Measurements from ENCODE around the gene WEE2. TPM values are rescaled to one million over a fixed set of nuclear protein-coding genes. Genes with fewer than 3 reads are reported as not detected.

The WEE2 gene
- total and polyA plus RNA-seq, 2 of the 13 experiments (the other 11 are each of a cell fraction or from before 2014, with no cell fraction given): not detected

DNA sequence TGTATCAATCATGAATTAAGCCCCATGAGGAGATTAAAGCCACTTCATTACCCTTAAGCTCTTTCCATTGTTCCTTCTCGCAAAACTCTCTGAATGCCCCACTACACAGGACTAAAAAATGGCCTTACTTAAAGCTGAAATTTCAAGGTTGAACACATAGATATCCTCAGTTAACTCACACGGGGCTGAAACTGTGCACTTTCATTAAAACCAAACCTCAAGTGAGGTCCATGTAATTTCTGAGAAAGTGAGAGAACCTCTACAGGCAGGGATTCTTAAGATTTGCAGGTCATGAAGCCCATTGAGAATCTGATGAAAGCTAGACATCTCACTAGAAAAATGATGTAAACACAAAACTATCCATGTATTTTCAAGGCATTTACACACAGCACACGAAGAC lies 22.1 kb upstream of the WEE2 start:
- Histone ChIP-seq H3K4me1 (ENCODE audit: insufficient read depth, low read length) (peaks cover 26% of the 10 kb centered on the region), H3K4me2 (ENCODE audit: low read depth, low read length) (no peak overlapping the region), H3K9me3 (ENCODE audit: low read length) (no peaks in the 10 kb centered on the region), H3K27ac (ENCODE audit: extremely low read length, insufficient read depth, low read length) (no peak overlapping the region), H4K20me1 (ENCODE audit: insufficient read depth, low read length) (0 out of 2 replicates have a peak, but pooled peaks cover 6% of the 10 kb centered on the region), H3K4me3 (replicated peaks in 1 of 3; ENCODE audit: insufficient read depth in 1 of 3, low read depth in 2 of 3, low read length in 3 of 3) (no peak overlapping the region), H3K27me3 (ENCODE audit: control insufficient read depth in 1 of 2, insufficient read depth in 2 of 2, low read length in 2 of 2) (no peaks in the 10 kb centered on the region), H2AFZ (ENCODE audit: low read length) (no peak overlapping the region), H3K79me2 (ENCODE audit: insufficient read depth, low read length) (no peaks in the 10 kb centered on the region), H3K9ac (ENCODE audit: insufficient read depth, low read depth, low read length) (no peak overlapping the region), H3K36me3 (replicated peaks in 1 of 2; ENCODE audit: control insufficient read depth in 1 of 2, insufficient read depth in 2 of 2, low read length in 2 of 2) (peaks cover 2 to 14% of the 10 kb centered on the region in 2 experiments; a peak in 3 of 5 replicates)
- 96% methylated on average over 3 of the region's 3 CpGs for WGBS (ENCODE audit: low lambda C conversion rate)
- in situ Hi-C loops (cut with HindIII; ENCODE audit: extremely low pct_ligation_motif_present, low pct_unique_long_range_greater_than_20kb): no loop called here
- ATAC-seq: no peak
- BruUV-seq (replicated peaks): no TSS peak
- no peak for FAIRE-seq
- CTCF ChIA-PET (ENCODE audit: low intra/inter-chr PET ratio, low total read pairs): no interaction called here
- TF ChIP-seq, protein P1, sequence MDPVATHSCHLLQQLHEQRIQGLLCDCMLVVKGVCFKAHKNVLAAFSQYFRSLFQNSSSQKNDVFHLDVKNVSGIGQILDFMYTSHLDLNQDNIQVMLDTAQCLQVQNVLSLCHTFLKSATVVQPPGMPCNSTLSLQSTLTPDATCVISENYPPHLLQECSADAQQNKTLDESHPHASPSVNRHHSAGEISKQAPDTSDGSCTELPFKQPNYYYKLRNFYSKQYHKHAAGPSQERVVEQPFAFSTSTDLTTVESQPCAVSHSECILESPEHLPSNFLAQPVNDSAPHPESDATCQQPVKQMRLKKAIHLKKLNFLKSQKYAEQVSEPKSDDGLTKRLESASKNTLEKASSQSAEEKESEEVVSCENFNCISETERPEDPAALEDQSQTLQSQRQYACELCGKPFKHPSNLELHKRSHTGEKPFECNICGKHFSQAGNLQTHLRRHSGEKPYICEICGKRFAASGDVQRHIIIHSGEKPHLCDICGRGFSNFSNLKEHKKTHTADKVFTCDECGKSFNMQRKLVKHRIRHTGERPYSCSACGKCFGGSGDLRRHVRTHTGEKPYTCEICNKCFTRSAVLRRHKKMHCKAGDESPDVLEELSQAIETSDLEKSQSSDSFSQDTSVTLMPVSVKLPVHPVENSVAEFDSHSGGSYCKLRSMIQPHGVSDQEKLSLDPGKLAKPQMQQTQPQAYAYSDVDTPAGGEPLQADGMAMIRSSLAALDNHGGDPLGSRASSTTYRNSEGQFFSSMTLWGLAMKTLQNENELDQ (CRISPR knock-in tag; IDR thresholded peaks at IDR 0.05; ENCODE audit: borderline replicate concordance): no peak
- TF ChIP-seq ZBTB8A (CRISPR knock-in tag; IDR thresholded peaks at IDR 0.05; ENCODE audit: borderline replicate concordance, low read depth): no peak
- TF ChIP-seq, protein P2, sequence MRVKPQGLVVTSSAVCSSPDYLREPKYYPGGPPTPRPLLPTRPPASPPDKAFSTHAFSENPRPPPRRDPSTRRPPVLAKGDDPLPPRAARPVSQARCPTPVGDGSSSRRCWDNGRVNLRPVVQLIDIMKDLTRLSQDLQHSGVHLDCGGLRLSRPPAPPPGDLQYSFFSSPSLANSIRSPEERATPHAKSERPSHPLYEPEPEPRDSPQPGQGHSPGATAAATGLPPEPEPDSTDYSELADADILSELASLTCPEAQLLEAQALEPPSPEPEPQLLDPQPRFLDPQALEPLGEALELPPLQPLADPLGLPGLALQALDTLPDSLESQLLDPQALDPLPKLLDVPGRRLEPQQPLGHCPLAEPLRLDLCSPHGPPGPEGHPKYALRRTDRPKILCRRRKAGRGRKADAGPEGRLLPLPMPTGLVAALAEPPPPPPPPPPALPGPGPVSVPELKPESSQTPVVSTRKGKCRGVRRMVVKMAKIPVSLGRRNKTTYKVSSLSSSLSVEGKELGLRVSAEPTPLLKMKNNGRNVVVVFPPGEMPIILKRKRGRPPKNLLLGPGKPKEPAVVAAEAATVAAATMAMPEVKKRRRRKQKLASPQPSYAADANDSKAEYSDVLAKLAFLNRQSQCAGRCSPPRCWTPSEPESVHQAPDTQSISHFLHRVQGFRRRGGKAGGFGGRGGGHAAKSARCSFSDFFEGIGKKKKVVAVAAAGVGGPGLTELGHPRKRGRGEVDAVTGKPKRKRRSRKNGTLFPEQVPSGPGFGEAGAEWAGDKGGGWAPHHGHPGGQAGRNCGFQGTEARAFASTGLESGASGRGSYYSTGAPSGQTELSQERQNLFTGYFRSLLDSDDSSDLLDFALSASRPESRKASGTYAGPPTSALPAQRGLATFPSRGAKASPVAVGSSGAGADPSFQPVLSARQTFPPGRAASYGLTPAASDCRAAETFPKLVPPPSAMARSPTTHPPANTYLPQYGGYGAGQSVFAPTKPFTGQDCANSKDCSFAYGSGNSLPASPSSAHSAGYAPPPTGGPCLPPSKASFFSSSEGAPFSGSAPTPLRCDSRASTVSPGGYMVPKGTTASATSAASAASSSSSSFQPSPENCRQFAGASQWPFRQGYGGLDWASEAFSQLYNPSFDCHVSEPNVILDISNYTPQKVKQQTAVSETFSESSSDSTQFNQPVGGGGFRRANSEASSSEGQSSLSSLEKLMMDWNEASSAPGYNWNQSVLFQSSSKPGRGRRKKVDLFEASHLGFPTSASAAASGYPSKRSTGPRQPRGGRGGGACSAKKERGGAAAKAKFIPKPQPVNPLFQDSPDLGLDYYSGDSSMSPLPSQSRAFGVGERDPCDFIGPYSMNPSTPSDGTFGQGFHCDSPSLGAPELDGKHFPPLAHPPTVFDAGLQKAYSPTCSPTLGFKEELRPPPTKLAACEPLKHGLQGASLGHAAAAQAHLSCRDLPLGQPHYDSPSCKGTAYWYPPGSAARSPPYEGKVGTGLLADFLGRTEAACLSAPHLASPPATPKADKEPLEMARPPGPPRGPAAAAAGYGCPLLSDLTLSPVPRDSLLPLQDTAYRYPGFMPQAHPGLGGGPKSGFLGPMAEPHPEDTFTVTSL (CRISPR knock-in tag; IDR thresholded peaks at IDR 0.05; ENCODE audit: borderline replicate concordance): no peak
- intact Hi-C loops (cut with micrococcal nuclease; ENCODE audit: unreplicated experiment): no loop called here
- DNase-seq (ENCODE audit: low spot score): no peak
- POLR2A ChIA-PET: interaction anchor here (1.5 kb wide), 1 partner anchor 10 kb away, joined by 3 read pairs; no protein-coding TSS in a partner anchor
